Measurements from ENCODE around the gene CD8A.
A peak's percentile ranks its signal among the peaks of the same experiment; 100 is the strongest.

Gene CD8A

GRCh38 chr2:86808315-86809161 lies 17.8 kb upstream of the CD8A start:
- peak; percentile 87 for DNase-seq

- DNase-seq: peak; percentile 77
These were observed 17.0 kb upstream of the CD8A start for GRCh38 chr2:86807468-86808275.

- no peak for DNase-seq
These were observed 16.4 kb upstream of the CD8A start for GRCh38 chr2:86807133-86807467.

GRCh38 chr2:86806059-86806857 lies 15.5 kb upstream of the CD8A start:
- DNase-seq: no peak

GRCh38 chr2:86800856-86801567 lies 10.3 kb upstream of the CD8A start:
- no peak for DNase-seq

GRCh38 chr2:86794861-86795260 lies 4.1 kb upstream of the CD8A start:
- DNase-seq: no peak

GRCh38 chr2:86793752-86794151 lies 3.0 kb upstream of the CD8A start:
- no peak for DNase-seq

GRCh38 chr2:86791573-86791972 lies 860 bp upstream of the CD8A start:
- peak; percentile 50 for DNase-seq

- no peak for DNase-seq
These were observed 508 bp downstream of the CD8A start for GRCh38 chr2:86790134-86790675.

GRCh38 chr2:86789687-86790133 lies 1.0 kb downstream of the CD8A start:
- no peak for DNase-seq

GRCh38 chr2:86788881-86789686 lies 1.6 kb downstream of the CD8A start:
- no peak for DNase-seq

GRCh38 chr2:86788165-86788564 lies 2.5 kb downstream of the CD8A start:
- DNase-seq: no peak

GRCh38 chr2:86787736-86788135 lies 3.0 kb downstream of the CD8A start:
- DNase-seq: peak; percentile 76

GRCh38 chr2:86786001-86786536 lies 4.6 kb downstream of the CD8A start:
- no peak for DNase-seq

GRCh38 chr2:86785456-86785855 lies 5.3 kb downstream of the CD8A start:
- DNase-seq: no peak

- DNase-seq: no peak
These were observed 6.9 kb downstream of the CD8A start for GRCh38 chr2:86783615-86784339.

- no peak for DNase-seq
These were observed 8.0 kb downstream of the CD8A start for GRCh38 chr2:86782748-86783147.

- DNase-seq: no peak
These were observed 9.3 kb downstream of the CD8A start for GRCh38 chr2:86781363-86781762.

GRCh38 chr2:86779971-86780370 lies 10.7 kb downstream of the CD8A start:
- DNase-seq: no peak

- no peak for DNase-seq
These were observed 11.8 kb downstream of the CD8A start for GRCh38 chr2:86778957-86779356.

Data from DMS79 (cell line).